Stimulated activated CD8-positive, alpha-beta memory T cell treated with anti-CD3 and anti-CD28 coated beads, Interleukin-15, amount 100 ng/mL, for 48 hours (primary cell): Measurements from ENCODE around the gene ENKD1.

Experiments used
- DNase-seq, 2 donors: peaks; one replicate each; pipeline ENCODE4 v3.0.0-alpha.2; 2020; ENCODE audit warnings: low read depth in 2 of 2

Gene ENKD1

GRCh38 chr16:67679935-67680897 is 13.7 kb upstream of the ENKD1 start:
- no peak for DNase-seq

- DNase-seq, result no peak
These were observed 11.9 kb upstream of the ENKD1 start for GRCh38 chr16:67678354-67679023.

GRCh38 chr16:67677712-67678111 is 11.2 kb upstream of the ENKD1 start:
- no peak for DNase-seq

GRCh38 chr16:67676939-67677338 is 10.4 kb upstream of the ENKD1 start:
- no peak for DNase-seq

GRCh38 chr16:67676516-67676915 is 10.0 kb upstream of the ENKD1 start:
- no peak for DNase-seq

- no peak for DNase-seq
These were observed 9.4 kb upstream of the ENKD1 start for GRCh38 chr16:67675999-67676398.

GRCh38 chr16:67675579-67675935 is 9.0 kb upstream of the ENKD1 start:
- no peak for DNase-seq

- DNase-seq, result no peak
These were observed 8.5 kb upstream of the ENKD1 start for GRCh38 chr16:67674851-67675578.

GRCh38 chr16:67673712-67674580 is 7.4 kb upstream of the ENKD1 start:
- DNase-seq, result no peak

- DNase-seq, result no peak
These were observed 6.5 kb upstream of the ENKD1 start for GRCh38 chr16:67672739-67673662.

- DNase-seq, result no peak
These were observed 5.8 kb upstream of the ENKD1 start for GRCh38 chr16:67672306-67672705.

- no peak for DNase-seq
These were observed 3.0 kb upstream of the ENKD1 start for GRCh38 chr16:67669499-67670101.

GRCh38 chr16:67668495-67669157 is 2.1 kb upstream of the ENKD1 start:
- no peak for DNase-seq

GRCh38 chr16:67667817-67668494 is 1.4 kb upstream of the ENKD1 start:
- peak; percentile 72 to 80 for DNase-seq

GRCh38 chr16:67667453-67667816 is 885 bp upstream of the ENKD1 start:
- no peak for DNase-seq

- no peak for DNase-seq
These were observed 458 bp downstream of the ENKD1 start for GRCh38 chr16:67666032-67666551.

- DNase-seq, result no peak
These were observed 952 bp downstream of the ENKD1 start for GRCh38 chr16:67665598-67665997.

- no peak for DNase-seq
These were observed 1.7 kb downstream of the ENKD1 start for GRCh38 chr16:67664871-67665270.

- DNase-seq, result no peak
These were observed 2.3 kb downstream of the ENKD1 start for GRCh38 chr16:67664258-67664657.
